ENCODE data around the gene AP3B2.

DNA sequence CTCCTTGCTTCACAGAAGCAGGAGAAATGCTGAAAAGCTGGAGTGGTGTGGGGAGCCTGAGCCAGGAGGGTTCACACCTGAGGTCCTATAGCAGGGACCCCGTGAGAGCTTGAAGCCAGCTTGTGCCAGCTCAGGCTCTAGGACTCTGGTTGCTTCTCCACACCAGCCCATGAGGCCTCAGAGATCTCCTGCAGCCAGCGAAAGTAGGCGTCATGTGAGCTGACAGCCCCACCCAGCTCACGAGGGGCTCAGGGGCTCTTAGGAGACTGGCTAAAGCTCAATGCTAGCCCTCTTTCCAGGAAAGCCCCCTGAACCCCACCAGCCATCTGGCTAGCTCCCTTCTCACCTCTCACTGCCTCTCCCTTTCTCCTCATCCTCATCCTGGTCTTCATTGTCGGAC lies 45.7 kb downstream of the AP3B2 start:
- no peak for TF ChIP-seq POLR2A (IDR thresholded peaks at IDR 0.05)
- TF ChIP-seq, protein P1, sequence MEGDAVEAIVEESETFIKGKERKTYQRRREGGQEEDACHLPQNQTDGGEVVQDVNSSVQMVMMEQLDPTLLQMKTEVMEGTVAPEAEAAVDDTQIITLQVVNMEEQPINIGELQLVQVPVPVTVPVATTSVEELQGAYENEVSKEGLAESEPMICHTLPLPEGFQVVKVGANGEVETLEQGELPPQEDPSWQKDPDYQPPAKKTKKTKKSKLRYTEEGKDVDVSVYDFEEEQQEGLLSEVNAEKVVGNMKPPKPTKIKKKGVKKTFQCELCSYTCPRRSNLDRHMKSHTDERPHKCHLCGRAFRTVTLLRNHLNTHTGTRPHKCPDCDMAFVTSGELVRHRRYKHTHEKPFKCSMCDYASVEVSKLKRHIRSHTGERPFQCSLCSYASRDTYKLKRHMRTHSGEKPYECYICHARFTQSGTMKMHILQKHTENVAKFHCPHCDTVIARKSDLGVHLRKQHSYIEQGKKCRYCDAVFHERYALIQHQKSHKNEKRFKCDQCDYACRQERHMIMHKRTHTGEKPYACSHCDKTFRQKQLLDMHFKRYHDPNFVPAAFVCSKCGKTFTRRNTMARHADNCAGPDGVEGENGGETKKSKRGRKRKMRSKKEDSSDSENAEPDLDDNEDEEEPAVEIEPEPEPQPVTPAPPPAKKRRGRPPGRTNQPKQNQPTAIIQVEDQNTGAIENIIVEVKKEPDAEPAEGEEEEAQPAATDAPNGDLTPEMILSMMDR (IDR thresholded peaks at IDR 0.05): no peak

Measured in testis (tissue), 2 donors.